ENCODE results near the gene MS4A6E. TPM values are rescaled to one million over a fixed set of nuclear protein-coding genes. Genes with fewer than 3 reads are reported as not detected.

Gene MS4A6E
- total RNA-seq, 1 experiment from 2014 or later: not detected

- TF ChIP-seq ZMAT4 (CRISPR knock-in tag; IDR thresholded peaks at IDR 0.05) (no peak), OVOL2 (CRISPR knock-in tag; IDR thresholded peaks at IDR 0.05; ENCODE audit: borderline replicate concordance) (no peak), ATF2 (CRISPR knock-in tag; IDR thresholded peaks at IDR 0.05; ENCODE audit: borderline replicate concordance, low read depth) (no peak), ZNF317 (CRISPR knock-in tag; IDR thresholded peaks at IDR 0.05; ENCODE audit: borderline replicate concordance, low read depth) (no peak), FOXJ3 (CRISPR knock-in tag; IDR thresholded peaks at IDR 0.05; ENCODE audit: borderline replicate concordance) (no peak)
Observed at GRCh38 chr11:60377401-60378136, 50.5 kb downstream of the MS4A6E start (continued).

GRCh38 chr11:60378354-60378753, 51.3 kb downstream of the MS4A6E start, which contains the start of gene MS4A7:
MS4A7 (plus strand) TSS chr11:60378532; CDS start chr11:60383142, 4,610 bp downstream.
- H3K4me1 Mint-ChIP-seq: peaks cover 7% of the 10 kb centered on the region
- ChIA-PET CTCF (interaction anchor here (1.5 kb wide), 1 partner anchor 14 kb away, joined by 4 read pairs; no protein-coding TSS in a partner anchor), POLR2A (no interaction called here)
- no peaks in the 10 kb centered on the region for H3K36me3 Mint-ChIP-seq
- H3K27me3 Mint-ChIP-seq (ENCODE audit: low read depth): no peaks in the 10 kb centered on the region
- H3K9me3 Mint-ChIP-seq: no peaks in the 10 kb centered on the region
- H3K27ac Mint-ChIP-seq: no peak within 1 kb of the TSS
- no peak within 1 kb of the TSS for H3K4me3 Mint-ChIP-seq
- ATAC-seq (no peak), DNase-seq (ENCODE audit: low spot score) (no peak)
- TF ChIP-seq TP53 (CRISPR knock-in tag; IDR thresholded peaks at IDR 0.05) (no peak), SOX15 (CRISPR knock-in tag; IDR thresholded peaks at IDR 0.05) (no peak), MXD4 (CRISPR knock-in tag; IDR thresholded peaks at IDR 0.05; ENCODE audit: borderline replicate concordance) (no peak)

GRCh38 chr11:60389279-60389910, 62.3 kb downstream of the MS4A6E start:
- H3K27ac Mint-ChIP-seq: no peak overlapping the region
- no peak for DNase-seq (ENCODE audit: low spot score)
- CTCF ChIA-PET: no interaction called here
- POLR2A ChIA-PET: no interaction called here
- no peaks in the 10 kb centered on the region for H3K36me3 Mint-ChIP-seq
- no peak overlapping the region for H3K4me3 Mint-ChIP-seq
- H3K4me1 Mint-ChIP-seq: peaks cover 8% of the 10 kb centered on the region
- no peaks in the 10 kb centered on the region for H3K27me3 Mint-ChIP-seq (ENCODE audit: low read depth)
- ATAC-seq: no peak
- peaks cover 5% of the 10 kb centered on the region; the same call in 1 of the 2 replicates for H3K9me3 Mint-ChIP-seq
- TF ChIP-seq IRF1 (CRISPR knock-in tag; IDR thresholded peaks at IDR 0.05) (no peak), CTCF (IDR thresholded peaks at IDR 0.05) (no peak), USF1 (CRISPR knock-in tag; IDR thresholded peaks at IDR 0.05) (no peak), AFF4 (CRISPR knock-in tag; IDR thresholded peaks at IDR 0.05; ENCODE audit: borderline replicate concordance) (no peak), GRHL2 (CRISPR knock-in tag; IDR thresholded peaks at IDR 0.05; ENCODE audit: insufficient replicate concordance, severe bottlenecking) (no peak), RELA (CRISPR knock-in tag; IDR thresholded peaks at IDR 0.05; ENCODE audit: borderline replicate concordance) (no peak), ATF2 (CRISPR knock-in tag; IDR thresholded peaks at IDR 0.05; ENCODE audit: borderline replicate concordance, low read depth) (no peak), ZNF423 (CRISPR knock-in tag; IDR thresholded peaks at IDR 0.05) (no peak), TCF7 (CRISPR knock-in tag; IDR thresholded peaks at IDR 0.05; ENCODE audit: low read depth) (no peak), ZNF138 (CRISPR knock-in tag; conservative IDR thresholded peaks at IDR 0.05) (no peak)
